Measurements from ENCODE around the gene LRMDA. TPM values are rescaled to one million over a fixed set of nuclear protein-coding genes. Genes with fewer than 3 reads are reported as not detected.
A peak's percentile ranks its signal among the peaks of the same experiment; 100 is the strongest.

Gene LRMDA
- total and polyA plus RNA-seq, 2 of the 8 experiments (the other 6 are each of a cell fraction or from before 2014, with no cell fraction given) = 0.86 to 2.8 TPM

DNA sequence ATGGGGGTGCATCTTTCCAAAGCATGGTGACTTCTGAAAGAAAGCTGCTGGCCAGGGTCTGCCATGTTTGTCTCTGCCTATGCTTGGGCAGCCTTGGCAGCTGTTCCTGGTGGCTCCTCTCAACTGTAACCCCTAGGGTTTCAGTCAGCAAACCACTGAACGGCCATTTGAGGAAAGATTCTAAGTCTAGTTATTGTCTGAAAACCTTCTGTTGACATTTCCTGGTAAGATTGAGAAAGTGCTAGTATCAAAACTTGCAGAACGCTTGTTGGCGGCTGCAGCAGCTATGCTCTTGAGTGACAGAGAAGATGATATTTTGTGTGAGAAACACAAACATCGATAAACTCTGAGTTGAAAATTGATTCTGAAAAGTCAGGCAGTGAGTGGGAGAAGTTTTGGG lies 523.1 kb downstream of the LRMDA start:
- Histone ChIP-seq H3K23me2 (ENCODE audit: low read depth, low read length) (no peaks in the 10 kb centered on the region), H2BK120ac (replicated peaks; ENCODE audit: low read depth, low read length) (no peak overlapping the region), H4K8ac (ENCODE audit: extremely low read depth, insufficient read depth, low read length) (peak overlapping the region; percentile 29; the same call in 1 of the 2 replicates), H3K4me3 (ENCODE audit: extremely low read depth in 1 of 4, insufficient read depth in 2 of 4, low read depth in 3 of 4, low read length in 4 of 4) (no peak overlapping the region), H3K79me1 (ENCODE audit: low read depth, low read length) (no peaks in the 10 kb centered on the region), H2BK15ac (ENCODE audit: low read length) (no peak overlapping the region), H3K14ac (ENCODE audit: insufficient read length) (no peak overlapping the region), H2AFZ (ENCODE audit: low read length) (no peak overlapping the region), H3K18ac (ENCODE audit: extremely low read depth, low read length) (no peak overlapping the region), H4K20me1 (replicated peaks in 1 of 2; ENCODE audit: control insufficient read depth in 1 of 2, insufficient read depth in 2 of 2, low read length in 2 of 2) (no peaks in the 10 kb centered on the region), H3K79me2 (ENCODE audit: control insufficient read depth in 1 of 2, insufficient read depth in 2 of 2, low read length in 2 of 2) (no peaks in the 10 kb centered on the region), H3K27me3 (replicated peaks in 1 of 4; ENCODE audit: control insufficient read depth in 3 of 4, extremely low read depth in 1 of 4, insufficient read depth in 3 of 4, low read length in 3 of 4) (no peaks in the 10 kb centered on the region), H3K9me3 (ENCODE audit: insufficient read depth in 2 of 2, low read depth in 1 of 2, low read length in 1 of 2) (no peaks in the 10 kb centered on the region), H3K36me3 (ENCODE audit: control insufficient read depth in 2 of 4, insufficient read depth in 4 of 4, low read length in 3 of 4) (no peaks in the 10 kb centered on the region), H4K91ac (replicated peaks; ENCODE audit: insufficient read length, low read length) (no peak overlapping the region), H2BK20ac (ENCODE audit: low read length) (no peak overlapping the region), H3K9ac (replicated peaks in 1 of 4; ENCODE audit: extremely low read depth in 1 of 4, low read depth in 3 of 4, low read length in 3 of 4) (no peak overlapping the region), H4K5ac (ENCODE audit: insufficient read length, low read depth, low read length) (no peak overlapping the region), H2BK12ac (ENCODE audit: low read depth, low read length) (no peak overlapping the region), H3K27ac (ENCODE audit: low read depth, low read length) (no peak overlapping the region), H3K4ac (replicated peaks; ENCODE audit: insufficient read length, low read depth, low read length) (no peak overlapping the region), H3K4me2 (ENCODE audit: insufficient read depth in 1 of 2, low read depth in 2 of 2, low read length in 2 of 2) (no peak overlapping the region), H2AK5ac (ENCODE audit: low read depth, low read length) (no peak overlapping the region), H3K4me1 (replicated peaks in 1 of 4; ENCODE audit: control insufficient read depth in 3 of 4, insufficient read depth in 4 of 4, low read length in 3 of 4) (no peaks in the 10 kb centered on the region), H3K23ac (ENCODE audit: insufficient read length) (no peak overlapping the region), H3K56ac (replicated peaks; ENCODE audit: insufficient read length, low read depth, low read length) (no peak overlapping the region), H2BK5ac (ENCODE audit: low read depth, low read length) (no peak overlapping the region)
- FAIRE-seq (no peak), DNase-seq (ENCODE audit: low read depth in 1 of 2, low spot score in 2 of 2) (no peak)
- POLR2A ChIA-PET (ENCODE audit: partially characterized antibody) = no interaction called here
- CTCF ChIA-PET (ENCODE audit: partially characterized antibody) = no interaction called here
- 87% methylated on average over 4 of the region's 4 CpGs; no CpG with 5 or more reads in 1 of the 2 experiments for WGBS, 2 experiments (ENCODE audit: extremely low coverage in 1 of 2, insufficient coverage in 1 of 2, insufficient read length in 1 of 2, insufficient replicate concordance in 2 of 2, low coverage in 1 of 2, low lambda C conversion rate in 2 of 2, missing lambda C conversion rate in 1 of 2)
- TF ChIP-seq CREB1 (IDR thresholded peaks at IDR 0.05) = no peak
- no peak for TF ChIP-seq GABPA (IDR thresholded peaks at IDR 0.05; ENCODE audit: borderline replicate concordance, insufficient read depth, low read length)
- no peak for TF ChIP-seq TAF7 (optimal IDR thresholded peaks at IDR 0.05; ENCODE audit: borderline replicate concordance, low read depth, low read length)
- TF ChIP-seq SAP30 (IDR thresholded peaks at IDR 0.05; ENCODE audit: insufficient read depth, insufficient replicate concordance, low read length) = no peak
- no peak for TF ChIP-seq RNF2 (IDR thresholded peaks at IDR 0.05; ENCODE audit: borderline replicate concordance, low read depth, low read length, missing control alignments, poor library complexity, severe bottlenecking)
- TF ChIP-seq CHD2 (IDR thresholded peaks at IDR 0.05; ENCODE audit: low read length) = no peak
- no peak for TF ChIP-seq SUZ12 (IDR thresholded peaks at IDR 0.05; ENCODE audit: low read length)
- no peak for TF ChIP-seq EZH2 (IDR thresholded peaks at IDR 0.05; ENCODE audit: low read depth, low read length, severe bottlenecking)
- TF ChIP-seq CBX8 (IDR thresholded peaks at IDR 0.05; ENCODE audit: borderline replicate concordance, low read depth, low read length) = no peak
- TF ChIP-seq RAD21 (IDR thresholded peaks at IDR 0.05 in 1 of 2, conservative IDR thresholded peaks at IDR 0.05 in 1 of 2; ENCODE audit: low read depth in 2 of 2, low read length in 2 of 2) = no peak
- no peak for TF ChIP-seq TBP (IDR thresholded peaks at IDR 0.05; ENCODE audit: low read depth, low read length)
- no peak for TF ChIP-seq CEBPB (IDR thresholded peaks at IDR 0.05; ENCODE audit: low read depth, low read length)
- no peak for TF ChIP-seq KDM5A (IDR thresholded peaks at IDR 0.05; ENCODE audit: low read length)
- TF ChIP-seq SIN3A (conservative IDR thresholded peaks at IDR 0.05 in 1 of 2, IDR thresholded peaks at IDR 0.05 in 1 of 2; ENCODE audit: low read depth in 1 of 2, low read length in 2 of 2) = no peak
